Measurements from ENCODE around the gene ZNF490.

DNA sequence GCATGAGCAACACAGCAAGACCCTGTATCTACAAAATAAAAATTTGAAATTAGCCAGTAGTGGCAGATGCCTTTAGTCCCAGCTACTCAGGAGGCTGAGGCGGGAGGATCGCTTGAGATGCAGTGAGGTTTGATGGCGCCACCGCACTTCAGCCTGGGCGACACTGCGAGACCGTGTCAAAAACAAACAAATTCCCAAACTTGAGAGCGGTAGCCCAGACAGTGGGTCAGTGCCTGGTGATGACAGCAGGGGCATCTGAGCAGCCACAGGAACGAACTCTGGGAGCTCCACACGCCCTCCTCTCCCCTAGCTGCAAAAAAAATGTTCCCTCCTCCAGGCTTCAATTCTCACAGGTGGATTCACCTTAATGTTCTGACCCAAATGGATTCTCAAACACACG lies 14.1 kb downstream of the ZNF490 start:
- TF ChIP-seq POLR2A (IDR thresholded peaks at IDR 0.05; ENCODE audit: low read length) (no peak), GATA1 (IDR thresholded peaks at IDR 0.05; ENCODE audit: low read depth, low read length) (no peak)

Data from erythroblast (primary cell).